HEK293 (cell line): ENCODE results near the gene SNCAIP.
A peak's percentile ranks its signal among the peaks of the same experiment; 100 is the strongest.

Source experiments
- CTCF ChIA-PET: fragments of 350-600 bp; formaldehyde crosslinking; extraction: SDS; loops from one replicate; lab custom pipeline; 2021; ENCODE audit warnings: antibody characterized with exemption; lab: Yijun Ruan, JAX
- POLR2A ChIA-PET: fragments of 300-600 bp; formaldehyde crosslinking; extraction: SDS; loops from one replicate; lab custom pipeline; 2020; ENCODE audit warnings: antibody characterized with exemption, inconsistent platforms; lab: Yijun Ruan, JAX
- H3K27ac ChIP-seq: fragments of 200-500 bp; sonication (Bioruptor generic); 2 replicates; pipeline ENCODE4 v1.5.1; 2014; ENCODE audit warnings: low read depth, low read length, control low read depth, inconsistent platforms; ENCODE audit errors: extremely low read depth
- H3K36me3 ChIP-seq, 2 experiments: fragments of 200-500 bp in 1 of 2; sonication (Bioruptor generic) in 1 of 2; 1 replicate in 1 of 2; 2 replicates in 1 of 2; pipeline ENCODE4 v1.5.1; 2014 to 2017; ENCODE audit warnings: inconsistent platforms in 2 of 2, low read length in 2 of 2; ENCODE audit not compliant: control insufficient read depth in 2 of 2, insufficient read depth in 1 of 2
- H3K4me1 ChIP-seq: fragments of 200-500 bp; sonication (Bioruptor generic); 2 replicates; pipeline ENCODE4 v1.5.1; 2014; ENCODE audit warnings: mild to moderate bottlenecking, low read length, inconsistent platforms; ENCODE audit not compliant: control insufficient read depth, insufficient read depth
- H3K4me3 ChIP-seq: 2 replicates; pipeline ENCODE4 v1.5.1; 2011; ENCODE audit warnings: low read depth, mild to moderate bottlenecking, control low read depth, low read length, moderate library complexity
- H3K9me3 ChIP-seq: fragments of 200-500 bp; sonication (Bioruptor generic); 2 replicates; pipeline ENCODE4 v1.5.1; 2014; ENCODE audit warnings: low read depth, low read length, inconsistent platforms; ENCODE audit not compliant: control insufficient read depth, insufficient read depth
- CTCF ChIP-seq: fragments of 450-650 bp; formaldehyde crosslinking; IDR thresholded peaks from 2 replicates; pipeline ENCODE4 v1.5.1; 2016; ENCODE audit warnings: missing biosample characterization, missing genetic modification characterization
- HOXD13 ChIP-seq: sonication (generic); formaldehyde crosslinking; IDR thresholded peaks from 2 replicates; pipeline ENCODE4 v1.8.0; 2022; ENCODE audit warnings: missing genetic modification reagents, borderline replicate concordance
- KLF1 ChIP-seq: fragments of 450-650 bp; formaldehyde crosslinking; IDR thresholded peaks from 2 replicates; pipeline ENCODE4 v1.5.1; 2016; ENCODE audit warnings: missing biosample characterization, missing genetic modification characterization
- REPIN1 ChIP-seq: fragments of 450-650 bp; formaldehyde crosslinking; IDR thresholded peaks from 2 replicates; pipeline ENCODE4 v1.5.1; 2017; ENCODE audit warnings: missing biosample characterization, missing genetic modification characterization, low read depth
- ZBTB26 ChIP-seq: fragments of 450-650 bp; formaldehyde crosslinking; optimal IDR thresholded peaks from 2 replicates; pipeline ENCODE3; 2016; ENCODE audit warnings: missing biosample characterization, mild to moderate bottlenecking, missing genetic modification characterization
- ZBTB8A ChIP-seq: fragments of 450-650 bp; formaldehyde crosslinking; IDR thresholded peaks from 2 replicates; pipeline ENCODE4 v1.5.1; 2016; ENCODE audit warnings: missing biosample characterization, missing genetic modification characterization
- ZFP37 ChIP-seq: fragments of 450-650 bp; formaldehyde crosslinking; IDR thresholded peaks from 2 replicates; pipeline ENCODE4 v1.5.1; 2016; ENCODE audit warnings: missing biosample characterization, missing genetic modification characterization
- ZNF239 ChIP-seq: fragments of 450-650 bp; formaldehyde crosslinking; IDR thresholded peaks from 2 replicates; pipeline ENCODE4 v1.5.1; 2016; ENCODE audit warnings: missing biosample characterization, missing genetic modification characterization
- ZNF248 ChIP-seq: fragments of 450-650 bp; formaldehyde crosslinking; IDR thresholded peaks from 2 replicates; pipeline ENCODE4 v1.5.1; 2017; ENCODE audit warnings: missing biosample characterization, missing genetic modification characterization
- ZNF302 ChIP-seq: fragments of 450-650 bp; formaldehyde crosslinking; IDR thresholded peaks from 2 replicates; pipeline ENCODE4 v1.5.1; 2016; ENCODE audit warnings: missing biosample characterization, missing genetic modification characterization, low read depth
- ZNF366 ChIP-seq: fragments of 450-650 bp; formaldehyde crosslinking; conservative IDR thresholded peaks from 2 replicates; pipeline ENCODE4 v1.5.1; 2016; ENCODE audit warnings: missing biosample characterization, missing genetic modification characterization
- ZNF544 ChIP-seq: fragments of 450-650 bp; formaldehyde crosslinking; IDR thresholded peaks from 2 replicates; pipeline ENCODE4 v1.5.0; 2017; ENCODE audit warnings: missing biosample characterization, missing genetic modification characterization
- ZNF585B ChIP-seq: fragments of 450-650 bp; formaldehyde crosslinking; IDR thresholded peaks from 2 replicates; pipeline ENCODE4 v1.5.1; 2016; ENCODE audit warnings: missing biosample characterization, missing genetic modification characterization
- ZNF701 ChIP-seq: fragments of 450-650 bp; formaldehyde crosslinking; IDR thresholded peaks from 2 replicates; pipeline ENCODE4 v1.5.1; 2016; ENCODE audit warnings: missing biosample characterization, missing genetic modification characterization
- ZNF768 ChIP-seq: fragments of 450-650 bp; formaldehyde crosslinking; IDR thresholded peaks from 2 replicates; pipeline ENCODE4 v1.5.1; 2018; ENCODE audit warnings: missing biosample characterization, mild to moderate bottlenecking, missing genetic modification characterization
- ZNF792 ChIP-seq: fragments of 450-650 bp; formaldehyde crosslinking; IDR thresholded peaks from 2 replicates; pipeline ENCODE4 v1.5.1; 2016; ENCODE audit warnings: missing biosample characterization, missing genetic modification characterization
- ZNF837 ChIP-seq: fragments of 450-650 bp; formaldehyde crosslinking; IDR thresholded peaks from 2 replicates; pipeline ENCODE4 v1.5.1; 2016; ENCODE audit warnings: missing biosample characterization, missing genetic modification characterization

SNCAIP gene

GRCh38 chr5:122401976-122402725, 90.1 kb downstream of the SNCAIP start:
- POLR2A ChIA-PET: no interaction called here
- CTCF ChIA-PET: interaction anchor here (0.8 to 3.4 kb wide), 4 partner anchors 13 to 206 kb away, joined by 3 to 14 read pairs (median 3); no protein-coding TSS in a partner anchor

GRCh38 chr5:122402955-122403685, 91.1 kb downstream of the SNCAIP start:
- no peaks in the 10 kb centered on the region for H3K4me1 ChIP-seq
- H3K4me3 ChIP-seq: no peak overlapping the region
- CTCF ChIA-PET: interaction anchor here (0.8 to 3.4 kb wide), 3 partner anchors 13 to 207 kb away, joined by 3 to 14 read pairs (median 3); no protein-coding TSS in a partner anchor
- POLR2A ChIA-PET: no interaction called here
- H3K27ac ChIP-seq: no peak overlapping the region
- H3K36me3 ChIP-seq: no peaks in the 10 kb centered on the region
- no peak for TF ChIP-seq REPIN1
- peak; percentile 62 for TF ChIP-seq KLF1 (tag by site-specific recombination)
- H3K9me3 ChIP-seq: no peaks in the 10 kb centered on the region

More at GRCh38 chr5:122401976-122402725, 90.1 kb downstream of the SNCAIP start:
- no peak overlapping the region for H3K27ac ChIP-seq
- TF ChIP-seq ZBTB26: no peak
- no peak for TF ChIP-seq ZNF366 (tag by site-specific recombination)
- TF ChIP-seq HOXD13 (CRISPR knock-in tag): no peak
- TF ChIP-seq ZFP37 (tag by site-specific recombination): no peak
- TF ChIP-seq ZNF768 (tag by site-specific recombination): no peak
- TF ChIP-seq ZNF302: no peak
- TF ChIP-seq ZBTB8A: no peak
- no peak for TF ChIP-seq ZNF837 (tag by site-specific recombination)
- TF ChIP-seq ZNF239: no peak
- TF ChIP-seq ZNF701 (tag by site-specific recombination): no peak
- no peak for TF ChIP-seq CTCF
- TF ChIP-seq ZNF544: no peak
- TF ChIP-seq ZNF248: no peak
- H3K4me1 ChIP-seq: no peaks in the 10 kb centered on the region
- H3K4me3 ChIP-seq: no peak overlapping the region
- H3K36me3 ChIP-seq: no peaks in the 10 kb centered on the region
- no peaks in the 10 kb centered on the region for H3K9me3 ChIP-seq

- POLR2A ChIA-PET: no interaction called here
Measured at GRCh38 chr5:122404018-122404417, 92.0 kb downstream of the SNCAIP start.

More at GRCh38 chr5:122404018-122404417, 92.0 kb downstream of the SNCAIP start:
- Histone ChIP-seq H3K36me3 (no peaks in the 10 kb centered on the region), H3K9me3 (no peaks in the 10 kb centered on the region), H3K4me3 (no peak overlapping the region), H3K27ac (no peak overlapping the region), H3K4me1 (no peaks in the 10 kb centered on the region)
- CTCF ChIA-PET: interaction anchor here (0.8 to 3.4 kb wide), 3 partner anchors 12 to 208 kb away, joined by 3 to 17 read pairs (median 14); no protein-coding TSS in a partner anchor
- TF ChIP-seq ZNF792 (tag by site-specific recombination): no peak
- TF ChIP-seq ZNF585B: peak; percentile 56
